Upper lobe of left lung (tissue), 6 donors: ENCODE results near the gene CHST9. TPM values are rescaled to one million over a fixed set of nuclear protein-coding genes. Genes with fewer than 3 reads are reported as not detected.
A peak's percentile ranks its signal among the peaks of the same experiment; 100 is the strongest.

Source experiments
- ATAC-seq, 2 donors: fragments of 200-7000 bp; cut with Tn5 transposase; one replicate each; pipeline ENCODE4 v1.9.1; 2022; ENCODE audit warnings: mild to moderate bottlenecking in 2 of 2, moderate library complexity in 2 of 2; ENCODE audit not compliant: low FRiP score in 2 of 2
- DNase-seq, 2 donors: peaks; one replicate each; pipeline ENCODE4 v3.0.0-alpha.2; 2019 to 2020
- H3K27ac ChIP-seq, 4 donors: fragments of 200-600 bp; sonication (generic); one replicate each; pipeline ENCODE4 v1.5.1; 2016 to 2019
- H3K27me3 ChIP-seq, 4 donors: fragments of 200-600 bp; sonication (generic); one replicate each; pipeline ENCODE4 v1.5.1; 2017 to 2019
- H3K36me3 ChIP-seq, 4 donors: fragments of 200-600 bp; sonication (generic); one replicate each; pipeline ENCODE4 v1.5.1; 2016 to 2019
- H3K4me1 ChIP-seq, 4 donors: fragments of 200-600 bp; sonication (generic); one replicate each; pipeline ENCODE4 v1.5.1; 2018 to 2019
- H3K4me3 ChIP-seq, 4 donors: fragments of 200-600 bp; sonication (generic); one replicate each; pipeline ENCODE4 v1.5.1; 2017 to 2019; ENCODE audit warnings: mild to moderate bottlenecking in 2 of 4, moderate library complexity in 1 of 4
- H3K9me3 ChIP-seq, 4 donors: fragments of 200-600 bp; sonication (generic); one replicate each; pipeline ENCODE4 v1.5.1; 2018 to 2019
- CTCF ChIP-seq, 6 experiments: fragments of 450-650 bp in 4 of 6; fragments of 200-600 bp in 2 of 6; sonication (generic) in 2 of 6; IDR thresholded peaks; one replicate each; pipeline ENCODE4 v1.5.1; 2016 to 2019; ENCODE audit warnings: antibody characterized with exemption in 6 of 6
- POLR2A ChIP-seq, 4 donors: fragments of 450-650 bp; IDR thresholded peaks; one replicate each; pipeline ENCODE4 v1.5.1; 2016 to 2017; ENCODE audit warnings: antibody characterized with exemption in 4 of 4, mild to moderate bottlenecking in 2 of 4
- POLR2AphosphoS5 ChIP-seq, 2 donors: sonication (generic); formaldehyde crosslinking; IDR thresholded peaks; one replicate each; pipeline ENCODE4 v1.5.1; 2017; ENCODE audit warnings: antibody characterized with exemption in 2 of 2
- WGBS, 2 donors: methylation state at CpG; one replicate each; pipeline ENCODE4 v1.1.5; 2017 to 2018; 5-methylcytosine and 5-hydroxymethylcytosine counted together
- total RNA-seq, 6 donors: library from RNA; depleted of rRNA in 4 of 6; stranded (reverse); fragments of >200 nt in 4 of 6; gene quantifications; one replicate each; pipeline versions ENCODE4 v1.1.0 to v1.2.1, GENCODE V29; 2016 to 2021
- donor health status: DM: no; HTN: no; CAD: no; lungs with moderate emphysema.
- donor health status: DM: no; HTN: yes; CAD: no; lungs with severe emphysema.

The CHST9 gene
- total RNA-seq, 6 donors from 2014 or later, result 0.20 to 44.9 (median 2.1) TPM

- H3K4me3 ChIP-seq, result peak overlapping the region in 1 of 4 donors; percentile 51
- 67 to 80% methylated on average over 1 to 5 of the region's 5 CpGs for WGBS, 2 donors
- DNase-seq (no peak), ATAC-seq (no peak)
- no peak overlapping the region for H3K27ac ChIP-seq
- TF ChIP-seq POLR2AphosphoS5 (IDR thresholded peaks at IDR 0.05) (no peak), POLR2A (IDR thresholded peaks at IDR 0.05) (no peak), CTCF (IDR thresholded peaks at IDR 0.05) (no peak)
- H3K27me3 ChIP-seq, result peaks cover 0 to 3% (median 0%) of the 10 kb centered on the region in 4 donors
- H3K36me3 ChIP-seq, result no peaks in the 10 kb centered on the region
- H3K4me1 ChIP-seq, result peaks cover 0 to 15% (median 6%) of the 10 kb centered on the region in 4 donors
- H3K9me3 ChIP-seq, result no peaks in the 10 kb centered on the region
These were observed 323.0 kb downstream of the CHST9 start for GRCh38 chr18:26862084-26862483.
